HG03460 (cell line): ENCODE results near the gene CETP.
"Not testable (repeated sequence)": the region's sequence is repeated elsewhere in the genome, so short reads cannot be mapped to it uniquely, and the experiment has no call there.

Experiments used
- ATAC-seq: cut with Tn5 transposase; IDR thresholded peaks from one replicate; pipeline ENCODE4 v1.9.1; 2021; ENCODE audit not compliant: unreplicated experiment

The CETP gene

DNA sequence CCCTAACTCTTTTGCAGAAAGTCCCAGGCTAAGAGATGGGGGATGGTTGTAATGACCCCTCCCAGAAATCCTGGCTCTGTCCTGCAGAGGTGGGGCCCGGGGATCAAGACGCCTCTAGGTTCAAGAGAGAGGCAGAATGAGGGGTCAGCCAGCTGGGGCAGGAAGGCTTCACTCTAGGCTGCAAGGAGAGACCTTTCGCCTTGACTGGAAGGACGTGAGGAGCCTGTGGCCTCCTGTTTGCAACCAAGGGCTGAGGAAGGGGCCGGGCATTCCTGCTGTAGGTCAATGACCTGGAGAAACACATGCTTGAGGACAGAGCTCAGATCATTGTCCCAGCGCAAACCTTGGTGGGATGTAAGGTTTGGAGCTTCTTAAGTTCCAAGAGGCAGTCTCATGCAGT is 8.7 kb upstream of the CETP start:
- ATAC-seq: no peak

GRCh38 chr16:56956076-56956475 is 5.7 kb upstream of the CETP start:
- no peak for ATAC-seq

- ATAC-seq: no peak
Observed at GRCh38 chr16:56956756-56957155, 5.0 kb upstream of the CETP start.

- ATAC-seq: no peak
Observed at GRCh38 chr16:56960681-56961281, 969 bp upstream of the CETP start.

DNA sequence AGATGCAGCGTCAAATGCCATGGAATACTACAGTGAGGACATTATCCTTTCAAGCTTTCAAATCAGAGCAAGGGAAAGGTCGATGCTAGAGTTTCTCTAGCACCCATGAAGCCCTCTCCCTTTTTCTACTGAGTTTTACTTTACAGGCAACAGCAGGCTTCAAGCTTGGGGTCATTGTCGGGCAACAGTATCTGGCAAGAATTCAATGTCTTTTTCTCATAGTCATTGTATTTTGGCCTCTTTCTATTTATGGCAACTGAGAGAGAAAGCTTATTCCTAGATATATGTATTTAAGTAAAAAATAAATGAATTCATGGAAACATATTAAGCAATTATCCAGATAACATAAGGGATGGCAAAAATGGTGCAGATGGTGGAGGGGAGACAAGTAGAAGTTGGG is 364 bp upstream of the CETP start:
- ATAC-seq: no peak

DNA sequence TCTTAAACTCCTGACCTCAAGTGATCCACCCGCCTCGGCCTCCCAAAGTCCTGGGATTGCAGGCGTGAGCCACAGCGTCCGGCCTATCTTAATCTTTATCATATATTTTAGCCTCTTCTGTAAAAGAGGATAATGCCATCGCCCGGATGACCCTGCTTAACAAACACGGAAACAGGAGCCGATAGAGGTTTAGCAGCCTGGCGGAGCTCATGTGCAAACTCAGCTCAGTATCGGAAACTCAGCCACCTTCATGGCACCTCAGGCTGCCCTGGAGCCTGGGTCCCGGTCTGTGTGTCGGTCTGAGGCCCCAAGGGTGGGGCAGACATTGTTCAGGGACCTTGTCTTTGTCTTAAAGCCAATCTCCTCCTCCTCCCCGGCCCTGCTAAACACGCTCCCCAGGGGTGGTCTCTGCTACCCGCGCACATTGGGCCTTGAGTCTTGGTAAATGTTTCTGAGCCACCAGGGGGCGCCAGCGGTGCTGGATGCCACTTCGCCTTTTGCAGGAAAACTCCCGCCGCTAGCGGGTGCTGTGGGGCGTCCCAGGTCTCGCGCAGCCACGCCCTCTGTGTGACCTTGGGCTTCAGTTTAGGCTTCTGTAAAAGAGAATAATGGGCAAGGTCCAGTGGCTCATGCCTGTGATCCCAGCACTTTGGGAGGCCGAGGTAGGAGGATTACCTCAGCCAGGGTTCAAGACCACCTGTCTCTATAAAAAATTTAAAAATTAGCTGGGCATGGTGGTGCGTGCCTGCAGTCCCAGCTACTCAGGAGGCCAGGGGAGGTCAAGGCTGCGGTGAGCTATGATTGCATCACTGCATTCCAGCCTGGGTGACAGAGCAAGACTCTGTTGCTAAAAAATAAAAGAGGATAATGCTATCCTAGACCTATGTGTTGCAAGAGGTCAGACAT is 2.7 kb downstream of the CETP start:
- no peak for ATAC-seq

- no peak for ATAC-seq
Observed at GRCh38 chr16:56965149-56966092, 3.7 kb downstream of the CETP start.

DNA sequence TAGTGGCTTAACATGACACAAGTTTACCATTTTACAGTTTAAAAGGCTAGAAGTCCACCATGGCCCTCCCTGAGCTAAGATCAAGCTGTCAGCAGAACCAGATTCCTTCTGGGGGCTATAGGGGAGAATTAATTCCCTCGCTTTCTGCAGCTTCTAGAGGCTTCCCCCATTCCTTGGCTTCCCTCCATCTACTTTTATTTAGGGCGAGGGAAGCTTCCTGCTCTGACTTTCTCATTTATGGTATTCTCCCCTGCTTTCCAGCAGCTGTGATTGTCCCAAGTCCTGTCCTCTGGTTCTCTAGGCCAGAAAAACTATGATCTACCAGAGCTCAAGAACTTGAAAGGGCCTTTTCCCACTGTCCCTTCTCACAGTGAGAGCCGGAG is 4.3 kb downstream of the CETP start:
- ATAC-seq: no peak

- no peak for ATAC-seq
Observed at GRCh38 chr16:56967733-56968132, 6.0 kb downstream of the CETP start.

GRCh38 chr16:56969769-56970168 is 8.0 kb downstream of the CETP start:
- ATAC-seq: no peak

- peak; percentile 82 for ATAC-seq
Observed at GRCh38 chr16:56970934-56971767, 9.4 kb downstream of the CETP start.

- ATAC-seq: no peak
Observed at GRCh38 chr16:56971768-56972043, 10.0 kb downstream of the CETP start.

GRCh38 chr16:56972403-56973293 is 10.9 kb downstream of the CETP start:
- ATAC-seq: no peak

- no peak for ATAC-seq
Observed at GRCh38 chr16:56973294-56973689, 11.5 kb downstream of the CETP start.

GRCh38 chr16:56973899-56974298 is 12.1 kb downstream of the CETP start:
- not testable (repeated sequence) for ATAC-seq

DNA sequence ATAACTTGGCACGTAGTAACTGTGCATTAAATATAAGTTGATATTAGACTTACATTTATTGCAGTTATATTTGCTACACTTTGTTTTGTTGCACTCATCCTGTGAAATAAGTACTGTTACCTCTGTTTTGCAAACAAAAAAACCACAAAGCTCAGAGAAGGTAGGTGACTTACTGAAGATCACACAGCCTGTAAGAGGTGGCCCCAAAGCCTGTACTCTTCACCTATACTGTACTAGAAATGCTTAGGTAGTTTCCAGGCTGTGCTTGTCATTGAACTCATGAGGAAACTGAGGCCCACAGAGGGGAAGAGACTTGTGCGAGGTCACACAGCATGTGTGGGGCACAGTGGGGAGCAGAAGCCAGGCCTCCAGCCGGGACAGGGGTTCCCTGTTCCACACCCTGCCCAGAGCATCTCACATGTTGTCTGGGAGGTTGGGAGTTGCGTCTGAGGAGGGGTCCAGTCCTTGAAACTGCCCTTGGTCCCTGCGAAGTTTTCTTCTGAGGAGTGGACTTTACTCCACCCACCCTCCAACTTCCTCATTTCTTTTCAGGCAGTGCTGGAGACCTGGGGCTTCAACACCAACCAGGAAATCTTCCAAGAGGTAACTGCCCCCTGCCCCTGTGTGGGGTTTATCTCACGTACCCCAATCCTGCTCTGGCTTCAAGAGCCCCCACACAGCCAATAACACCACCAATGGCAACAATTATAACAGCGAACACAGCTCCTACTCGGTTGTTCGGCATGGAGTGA is 13.0 kb downstream of the CETP start:
- no peak for ATAC-seq

- no peak for ATAC-seq
Observed at GRCh38 chr16:56975714-56976113, 14.0 kb downstream of the CETP start.

GRCh38 chr16:56977216-56977615 is 15.5 kb downstream of the CETP start:
- ATAC-seq: no peak

DNA sequence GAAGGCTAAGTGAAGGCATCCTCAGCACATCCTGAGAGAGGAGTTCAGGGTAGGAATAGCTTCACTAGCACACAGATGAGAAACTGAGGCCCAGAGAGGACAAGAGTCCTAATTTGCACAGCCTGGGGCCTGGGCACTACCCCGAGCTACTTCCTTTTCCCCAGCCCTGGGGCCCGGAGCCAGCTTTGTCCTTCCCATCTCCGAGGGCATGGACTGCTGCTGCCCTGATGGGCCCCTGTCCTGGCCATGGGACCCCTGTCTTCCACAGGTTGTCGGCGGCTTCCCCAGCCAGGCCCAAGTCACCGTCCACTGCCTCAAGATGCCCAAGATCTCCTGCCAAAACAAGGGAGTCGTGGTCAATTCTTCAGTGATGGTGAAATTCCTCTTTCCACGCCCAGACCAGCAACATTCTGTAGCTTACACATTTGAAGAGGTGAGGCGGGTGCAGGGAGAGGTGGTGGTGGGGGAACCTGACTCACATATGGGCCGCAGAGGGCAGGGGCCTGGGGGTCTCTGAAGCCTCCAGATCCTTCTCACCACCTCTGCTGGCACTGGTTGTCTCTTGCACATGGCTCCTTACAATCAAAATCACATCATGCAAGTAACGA is 16.2 kb downstream of the CETP start:
- ATAC-seq: no peak
